Tibial artery (tissue), 4 donors: ENCODE data around the gene EIF4G2.
"Not testable (repeated sequence)": the region's sequence is repeated elsewhere in the genome, so short reads cannot be mapped to it uniquely, and the experiment has no call there.

Experiments used
- DNase-seq, 2 donors: peaks; one replicate each; pipeline ENCODE4 v3.0.0-alpha.2; 2019
- H3K27ac ChIP-seq, 2 donors: fragments of 200-600 bp; sonication (generic) in 1 of 2; 1 replicate in 1 of 2; 2 replicates in 1 of 2; pipeline ENCODE4 v1.5.1; 2018 to 2019; ENCODE audit warnings: mild to moderate bottlenecking in 1 of 2
- H3K27me3 ChIP-seq, 2 donors: fragments of 200-600 bp; sonication (generic) in 1 of 2; one replicate each; pipeline versions ENCODE4 v1.5.1 to v1.6.0; 2016 to 2019
- H3K36me3 ChIP-seq, 3 donors: fragments of 200-600 bp; sonication (generic) in 2 of 3; one replicate each; pipeline ENCODE4 v1.5.1; 2016 to 2019; ENCODE audit warnings: mild to moderate bottlenecking in 2 of 3
- H3K4me1 ChIP-seq, 4 donors: fragments of 200-600 bp; sonication (generic) in 2 of 4; 1 replicate in 3 of 4; 2 replicates in 1 of 4; pipeline ENCODE4 v1.5.1; 2016 to 2019
- H3K4me3 ChIP-seq, 2 donors: fragments of 200-600 bp; sonication (generic) in 1 of 2; 1 replicate in 1 of 2; 2 replicates in 1 of 2; pipeline ENCODE4 v1.5.1; 2018 to 2019; ENCODE audit warnings: mild to moderate bottlenecking in 2 of 2
- H3K9me3 ChIP-seq, 3 donors: fragments of 200-600 bp; sonication (generic) in 1 of 3; one replicate each; pipeline ENCODE4 v1.5.1; 2016 to 2019
- intact Hi-C: fragments of 100-400 bp; cut with DNase I; formaldehyde crosslinking; loops from one replicate; pipeline ENCODE4 v1.15.0; 2023; ENCODE audit warnings: low total_unique reads
- TF ChIP-seq, protein P1 (sequence below), 2 experiments: fragments of 200-600 bp in 1 of 2; fragments of 450-650 bp in 1 of 2; IDR thresholded peaks; one replicate each; pipeline ENCODE4 v1.5.1; 2017 to 2019; ENCODE audit warnings: antibody characterized with exemption in 2 of 2, mild to moderate bottlenecking in 1 of 2, moderate library complexity in 1 of 2

The EIF4G2 gene

DNA sequence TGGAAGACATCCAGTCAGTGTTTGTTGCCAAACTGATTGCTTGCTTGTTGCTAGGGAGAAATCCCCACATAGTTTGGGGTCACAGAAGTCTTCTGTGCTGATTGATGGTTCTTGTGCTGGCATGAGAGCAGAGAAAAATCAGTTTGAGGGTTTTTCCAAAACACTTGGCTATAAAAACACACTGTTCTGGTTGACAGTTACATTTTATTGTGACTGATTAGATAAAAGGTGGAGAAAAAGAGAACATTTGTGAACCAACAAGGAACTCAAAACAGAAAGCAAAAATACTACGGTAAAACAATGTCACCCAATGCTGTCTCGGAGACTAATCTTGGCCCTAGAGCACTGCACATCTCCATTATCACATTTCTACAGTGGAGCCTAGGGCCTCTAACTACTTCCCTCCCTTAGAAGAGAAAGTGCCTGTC lies 14.4 kb upstream of the EIF4G2 start:
- no peaks in the 10 kb centered on the region for H3K9me3 ChIP-seq
- H3K4me1 ChIP-seq = no peaks in the 10 kb centered on the region
- no peak overlapping the region for H3K4me3 ChIP-seq
- no peak for DNase-seq
- TF ChIP-seq, protein P1, sequence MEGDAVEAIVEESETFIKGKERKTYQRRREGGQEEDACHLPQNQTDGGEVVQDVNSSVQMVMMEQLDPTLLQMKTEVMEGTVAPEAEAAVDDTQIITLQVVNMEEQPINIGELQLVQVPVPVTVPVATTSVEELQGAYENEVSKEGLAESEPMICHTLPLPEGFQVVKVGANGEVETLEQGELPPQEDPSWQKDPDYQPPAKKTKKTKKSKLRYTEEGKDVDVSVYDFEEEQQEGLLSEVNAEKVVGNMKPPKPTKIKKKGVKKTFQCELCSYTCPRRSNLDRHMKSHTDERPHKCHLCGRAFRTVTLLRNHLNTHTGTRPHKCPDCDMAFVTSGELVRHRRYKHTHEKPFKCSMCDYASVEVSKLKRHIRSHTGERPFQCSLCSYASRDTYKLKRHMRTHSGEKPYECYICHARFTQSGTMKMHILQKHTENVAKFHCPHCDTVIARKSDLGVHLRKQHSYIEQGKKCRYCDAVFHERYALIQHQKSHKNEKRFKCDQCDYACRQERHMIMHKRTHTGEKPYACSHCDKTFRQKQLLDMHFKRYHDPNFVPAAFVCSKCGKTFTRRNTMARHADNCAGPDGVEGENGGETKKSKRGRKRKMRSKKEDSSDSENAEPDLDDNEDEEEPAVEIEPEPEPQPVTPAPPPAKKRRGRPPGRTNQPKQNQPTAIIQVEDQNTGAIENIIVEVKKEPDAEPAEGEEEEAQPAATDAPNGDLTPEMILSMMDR (IDR thresholded peaks at IDR 0.05) = no peak
- no peak overlapping the region for H3K27ac ChIP-seq
- H3K27me3 ChIP-seq = no peaks in the 10 kb centered on the region
- H3K36me3 ChIP-seq = no peaks in the 10 kb centered on the region
- intact Hi-C loops = no loop called here

DNA sequence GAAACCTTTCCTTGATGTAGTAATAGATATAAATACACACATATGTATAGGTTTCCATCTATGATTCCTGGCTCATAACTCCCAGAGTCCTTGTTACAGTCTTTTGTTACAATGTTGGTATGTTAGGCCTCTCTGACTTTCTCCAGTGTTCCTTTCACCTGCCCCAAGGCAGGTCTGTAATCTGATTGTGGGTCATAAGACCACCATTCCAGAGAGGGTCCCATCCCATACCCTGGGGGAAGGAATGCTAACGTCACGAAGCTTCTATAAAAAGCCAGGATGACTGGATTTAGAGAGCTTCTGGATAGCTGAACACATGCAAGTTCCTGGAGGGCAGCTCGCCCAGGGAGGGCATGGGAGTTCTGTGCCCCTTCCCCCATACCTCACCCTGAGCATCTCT lies 13.8 kb upstream of the EIF4G2 start:
- not testable (repeated sequence) for H3K4me3 ChIP-seq, H3K27me3 ChIP-seq

DNA sequence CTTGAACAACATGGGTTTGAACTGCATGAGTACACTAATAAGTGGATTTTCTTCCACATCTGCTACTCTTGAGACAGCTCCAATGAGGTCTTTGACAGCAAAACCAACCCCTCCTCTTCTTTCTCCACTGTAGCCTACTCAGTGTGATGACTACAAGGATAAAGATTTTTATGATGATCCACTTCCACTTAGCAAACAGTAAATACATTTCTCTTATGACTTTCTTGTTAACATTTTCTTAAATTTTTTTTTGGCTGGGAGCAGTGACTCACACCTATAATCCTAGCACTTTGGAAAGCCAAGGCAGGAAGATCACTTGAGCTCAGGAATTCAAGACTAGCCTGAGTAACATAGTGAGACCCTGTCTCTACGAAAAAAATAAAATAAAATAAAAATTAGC lies 9.9 kb upstream of the EIF4G2 start:
- Histone ChIP-seq H3K4me3 (no peak overlapping the region), H3K4me1 (no peaks in the 10 kb centered on the region), H3K36me3 (no peaks in the 10 kb centered on the region), H3K27ac (no peak overlapping the region), H3K27me3 (no peaks in the 10 kb centered on the region), H3K9me3 (no peaks in the 10 kb centered on the region)
- no peak for DNase-seq
- intact Hi-C loops = no loop called here
- TF ChIP-seq, protein P1 (IDR thresholded peaks at IDR 0.05) = no peak

More for the DNA sequence above, 13.8 kb upstream of the EIF4G2 start:
- H3K9me3 ChIP-seq, H3K36me3 ChIP-seq, H3K27ac ChIP-seq, DNase-seq, intact Hi-C loops, H3K4me1 ChIP-seq: not testable (repeated sequence)

DNA sequence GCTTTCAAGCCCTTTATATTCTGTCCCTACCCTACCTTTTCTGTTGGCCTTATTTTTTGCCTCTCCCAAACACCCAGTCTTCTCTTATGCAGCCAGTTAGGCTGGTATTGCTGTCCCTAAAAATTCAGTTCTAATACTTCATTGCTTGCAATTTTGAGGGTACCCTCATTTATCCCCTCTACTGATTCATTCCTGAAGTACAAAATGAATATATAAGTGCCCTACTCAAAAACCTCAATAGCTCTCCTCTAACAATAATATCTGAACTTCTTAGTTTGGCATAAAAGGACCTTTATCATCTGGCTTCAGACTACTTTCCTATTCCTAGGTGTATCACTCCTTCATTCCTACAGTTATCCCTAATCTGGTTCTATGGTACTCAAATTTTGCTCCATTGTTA lies 5.2 kb upstream of the EIF4G2 start:
- intact Hi-C loops = loop anchor here (1.0 kb wide), 1 partner anchor 19 kb away; no protein-coding TSS in a partner anchor
- TF ChIP-seq, protein P1 (IDR thresholded peaks at IDR 0.05) = no peak
- no peaks in the 10 kb centered on the region for H3K9me3 ChIP-seq

DNA sequence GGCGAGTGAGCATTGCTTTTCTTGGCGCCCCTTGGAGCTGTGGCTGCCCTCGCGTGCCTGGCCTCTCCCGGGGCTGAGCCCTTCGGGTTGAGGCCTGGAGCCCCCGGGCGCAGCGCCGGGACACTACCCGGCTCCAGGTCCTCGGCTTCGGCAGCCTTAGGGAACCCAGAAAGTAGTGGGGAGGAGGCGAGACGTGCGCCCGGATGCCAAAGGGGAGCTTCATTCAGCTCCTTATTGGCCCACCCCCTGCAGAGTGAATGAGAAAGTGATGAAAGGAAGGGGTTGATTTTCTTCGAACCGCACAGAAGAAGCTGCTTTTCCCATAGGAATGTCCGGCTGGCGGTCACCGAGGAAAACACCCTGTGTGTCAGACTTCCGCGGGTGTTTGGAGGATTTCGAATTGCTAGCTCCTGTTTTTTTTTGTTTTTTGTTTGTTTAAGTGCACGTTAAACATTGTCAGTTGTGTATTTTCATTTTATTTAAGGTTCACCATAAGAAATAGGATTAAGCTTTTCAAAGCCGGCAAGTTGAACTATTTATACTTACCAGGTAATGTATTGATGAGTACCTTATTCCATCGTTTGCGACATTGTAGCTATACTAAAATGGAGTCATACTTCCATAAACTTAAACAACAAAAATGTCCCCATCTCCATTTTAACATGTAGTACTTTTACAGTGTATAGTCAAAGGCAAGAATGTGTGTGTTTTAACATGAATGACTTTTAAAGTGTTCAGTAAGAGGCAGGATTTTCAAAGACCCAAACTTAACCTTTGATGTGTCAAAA lies 841 bp upstream of the EIF4G2 start:
- Histone ChIP-seq H3K9me3 (no peaks in the 10 kb centered on the region), H3K36me3 (peaks cover 24 to 26% (median 25%) of the 10 kb centered on the region in 3 donors), H3K4me1 (peaks cover 0 to 35% (median 26%) of the 10 kb centered on the region in 4 donors), H3K4me3 (peak overlapping the region; percentile 93 to 98), H3K27me3 (no peaks in the 10 kb centered on the region), H3K27ac (peak overlapping the region; percentile 100)
- TF ChIP-seq, protein P1 (IDR thresholded peaks at IDR 0.05) = no peak
- DNase-seq = peak in 1 of 2 donors; percentile 30
- intact Hi-C loops = loop anchor here (2.0 to 5.0 kb wide), 2 partner anchors 48 to 121 kb away; partner anchors contain the start of gene ZBED5

More for the DNA sequence above, 5.2 kb upstream of the EIF4G2 start:
- Histone ChIP-seq H3K27me3 (no peaks in the 10 kb centered on the region), H3K4me1 (peaks cover 0 to 8% (median 0%) of the 10 kb centered on the region in 4 donors), H3K36me3 (no peaks in the 10 kb centered on the region), H3K4me3 (no peak overlapping the region), H3K27ac (no peak overlapping the region)
- DNase-seq = no peak

DNA sequence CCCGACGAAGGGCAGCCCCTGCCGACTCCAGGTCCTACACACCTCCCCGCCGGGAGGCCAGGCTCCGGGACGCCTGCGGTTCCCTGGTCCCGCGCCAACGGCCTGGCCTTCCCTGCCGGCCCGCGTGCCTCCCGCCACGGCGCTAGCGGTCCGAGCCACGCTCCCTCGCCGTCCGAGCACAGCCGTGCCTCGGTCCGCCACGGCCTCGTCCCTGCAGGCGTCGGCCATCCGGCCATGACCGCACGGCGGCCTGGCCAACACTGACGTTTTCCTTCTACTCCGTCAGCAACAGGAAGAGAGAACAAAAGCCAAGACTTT lies 532 bp downstream of the EIF4G2 start:
- no peaks in the 10 kb centered on the region for H3K27me3 ChIP-seq
- TF ChIP-seq, protein P1 (IDR thresholded peaks at IDR 0.05) = no peak
- peaks cover 0 to 49% (median 29%) of the 10 kb centered on the region in 4 donors for H3K4me1 ChIP-seq
- peak overlapping the region; percentile 93 to 98 for H3K4me3 ChIP-seq
- no peaks in the 10 kb centered on the region for H3K9me3 ChIP-seq
- H3K27ac ChIP-seq = peak overlapping the region; percentile 100
- peaks cover 37 to 39% (median 39%) of the 10 kb centered on the region in 3 donors for H3K36me3 ChIP-seq
- intact Hi-C loops = loop anchor here (2.0 to 5.0 kb wide), 2 partner anchors 49 to 123 kb away; partner anchors contain the start of gene ZBED5
- no peak for DNase-seq
